ENCODE measurements around the gene PDIK1L.

The PDIK1L gene

DNA sequence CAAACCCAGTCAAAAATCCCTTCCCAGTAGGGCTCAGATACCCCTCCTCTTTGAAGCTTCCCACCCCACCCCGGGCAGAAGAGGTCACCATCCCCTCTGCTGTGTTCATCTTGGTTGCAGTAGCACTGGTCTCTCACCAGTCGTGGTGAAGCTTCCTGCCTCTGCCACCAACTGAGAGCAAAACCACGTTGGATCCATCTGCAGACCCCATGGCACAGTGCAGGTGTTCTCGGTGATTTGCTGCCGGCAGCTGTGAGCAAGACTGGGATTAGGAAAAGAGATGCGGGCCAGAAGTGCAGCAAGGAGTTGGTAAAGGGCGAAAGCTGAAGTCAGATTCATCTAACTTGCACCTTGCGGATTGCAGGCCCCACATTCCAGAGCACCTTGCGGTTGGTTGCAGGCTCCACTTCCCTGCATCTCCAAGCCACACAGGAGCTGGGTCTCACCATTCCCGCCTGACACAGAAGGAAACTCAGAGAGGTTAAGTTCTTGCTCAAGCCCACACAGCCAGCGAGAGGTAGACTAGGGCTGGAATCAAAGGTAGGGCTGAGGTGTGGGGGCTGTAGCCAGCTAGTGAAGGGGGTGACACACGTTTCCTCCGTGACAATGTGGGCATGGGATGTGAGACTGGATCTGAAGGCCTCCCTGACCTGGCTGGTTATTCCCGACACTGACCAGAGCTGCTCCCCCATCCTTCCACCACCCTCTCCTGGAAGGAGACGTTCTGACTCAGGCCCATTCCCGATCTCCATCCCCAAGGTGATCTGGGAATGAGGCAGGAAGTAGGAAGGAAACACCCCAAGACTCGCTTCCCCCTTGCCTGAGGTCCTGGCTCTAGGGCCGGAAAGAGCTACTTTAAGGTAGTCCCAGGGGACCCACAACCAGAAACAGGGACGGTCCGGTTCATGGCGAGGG is 44.0 kb downstream of the PDIK1L start:
- no peak for DNase-seq (ENCODE audit: low spot score)

DNA sequence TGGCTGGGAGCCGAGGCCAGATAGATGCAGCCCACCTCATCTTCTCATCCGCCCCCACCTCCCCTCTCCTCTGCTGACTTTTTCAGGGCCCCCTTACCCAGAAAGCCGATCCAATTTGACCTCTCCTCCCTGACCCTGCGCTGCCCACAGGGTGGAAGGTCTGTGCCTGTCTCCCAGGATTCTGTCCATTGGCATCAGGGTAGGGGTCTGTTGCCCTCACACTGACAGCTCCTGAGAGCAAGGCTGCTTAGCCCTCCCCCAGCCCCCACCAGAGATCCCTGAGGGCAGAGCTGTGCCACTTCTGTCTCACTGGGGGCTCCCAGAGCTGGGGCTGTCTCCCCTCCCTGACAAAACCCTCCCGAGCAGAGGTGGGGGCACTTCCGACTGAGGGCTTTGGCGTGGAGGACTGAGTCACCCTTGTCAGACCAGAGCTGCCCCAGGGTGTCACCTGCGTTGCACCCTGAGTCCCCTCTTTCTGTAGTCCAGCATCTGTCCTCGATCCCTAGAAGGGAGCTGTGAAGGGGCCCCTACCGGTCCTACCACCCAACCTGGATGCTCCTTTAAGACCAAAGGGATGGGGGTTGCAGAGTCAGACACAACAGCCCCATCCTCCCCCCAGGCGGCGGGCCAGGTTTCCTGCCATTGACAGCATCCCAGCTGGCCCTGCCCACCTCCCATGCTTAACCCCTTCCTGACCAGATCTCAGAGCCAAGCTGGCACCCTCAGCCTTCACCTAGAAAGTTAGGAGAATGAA is 44.8 kb downstream of the PDIK1L start:
- no peak for DNase-seq (ENCODE audit: low spot score)

DNA sequence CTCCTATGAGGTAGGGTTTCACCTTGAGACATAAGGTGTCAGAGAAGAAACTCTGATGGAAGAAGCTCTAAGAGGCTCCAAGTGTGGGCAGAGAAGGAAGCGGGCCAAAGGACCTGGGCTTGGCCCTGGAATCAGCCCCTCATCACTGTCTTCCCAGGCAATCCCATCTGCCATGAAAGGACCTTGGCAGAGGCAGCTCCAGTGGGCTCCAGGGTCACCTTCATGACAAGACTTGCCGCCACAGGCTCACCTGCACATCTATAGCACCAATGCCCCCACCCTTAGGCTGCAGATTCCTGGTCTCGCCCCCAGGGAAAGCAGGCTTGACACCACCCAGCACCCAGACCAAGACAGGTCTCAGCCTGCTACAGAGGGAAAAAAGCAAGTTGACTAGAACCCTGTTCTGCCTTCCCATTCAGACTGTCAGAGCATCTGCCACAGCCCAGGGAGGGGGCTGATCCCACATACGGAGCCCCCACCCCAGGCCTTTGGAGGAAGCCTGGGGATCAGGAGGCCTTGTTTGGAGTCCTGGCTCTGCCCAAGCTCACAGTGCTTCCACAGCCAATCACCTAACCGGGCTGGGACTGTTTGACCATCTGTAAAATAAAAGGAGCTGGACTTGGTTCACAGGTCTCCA is 46.8 kb downstream of the PDIK1L start:
- no peak for DNase-seq (ENCODE audit: low spot score)

DNA sequence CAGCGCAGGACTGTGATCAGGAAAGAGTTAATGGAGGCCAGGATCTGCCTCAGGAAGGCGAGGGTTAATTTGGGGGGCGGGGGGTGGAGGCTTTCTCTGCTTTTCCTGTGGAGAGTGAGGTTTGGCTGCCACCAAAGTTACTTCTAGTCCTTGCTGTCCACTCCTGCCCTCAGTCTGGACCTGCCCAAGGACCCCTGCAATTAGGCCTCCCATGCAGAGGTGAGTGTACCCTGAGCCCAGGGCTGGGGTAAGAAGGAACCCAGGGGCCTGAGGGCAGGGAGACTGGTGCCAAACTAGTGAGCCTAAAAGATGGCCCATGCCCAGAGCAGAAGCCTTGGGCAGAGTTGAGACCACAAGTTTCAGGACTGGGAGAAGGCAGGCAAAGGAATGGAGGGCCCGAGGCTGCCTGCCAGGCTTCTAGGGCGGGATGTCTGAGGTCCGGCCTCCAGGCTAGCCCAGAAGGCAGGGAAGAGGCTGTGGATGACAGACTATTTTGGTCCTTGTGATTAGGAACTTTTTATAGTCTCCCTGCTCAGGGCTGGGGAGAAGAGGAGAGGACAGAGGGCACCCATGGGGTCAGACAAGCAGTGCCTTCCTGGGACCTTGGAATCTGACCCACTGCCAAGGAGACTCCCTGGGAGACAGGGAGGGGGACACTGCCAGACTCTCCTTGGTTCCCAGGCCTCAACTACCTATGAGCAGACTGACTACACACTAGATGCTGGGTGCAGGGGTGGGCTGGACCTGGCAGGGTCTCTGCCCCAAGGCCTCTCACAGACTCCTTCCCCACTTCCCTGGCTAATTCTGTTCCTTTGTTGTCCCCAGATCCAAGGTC is 47.5 kb downstream of the PDIK1L start, which contains the start of gene FAM110D:
TSS of gene FAM110D (plus strand) at position 172 of the 835 bp plus-strand sequence. CDS start 2,213 bp downstream, outside the sequence.
- DNase-seq (ENCODE audit: low spot score) = no peak

DNA sequence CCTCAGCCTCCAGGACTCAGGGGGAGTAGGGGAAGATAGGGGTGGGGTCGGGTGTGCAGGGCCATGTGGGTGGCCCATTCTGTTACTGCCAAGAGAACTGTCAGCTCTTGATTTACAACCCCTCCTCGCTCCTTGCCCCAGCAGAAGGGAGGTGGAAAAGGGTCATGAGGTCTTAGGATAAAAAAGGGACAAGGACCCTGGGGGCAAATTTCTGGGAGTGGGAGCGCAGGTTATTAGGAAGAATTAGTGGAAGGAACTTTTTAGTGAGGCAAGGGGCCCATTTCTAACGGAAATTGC is 48.1 kb downstream of the PDIK1L start:
- no peak for DNase-seq (ENCODE audit: low spot score)

DNA sequence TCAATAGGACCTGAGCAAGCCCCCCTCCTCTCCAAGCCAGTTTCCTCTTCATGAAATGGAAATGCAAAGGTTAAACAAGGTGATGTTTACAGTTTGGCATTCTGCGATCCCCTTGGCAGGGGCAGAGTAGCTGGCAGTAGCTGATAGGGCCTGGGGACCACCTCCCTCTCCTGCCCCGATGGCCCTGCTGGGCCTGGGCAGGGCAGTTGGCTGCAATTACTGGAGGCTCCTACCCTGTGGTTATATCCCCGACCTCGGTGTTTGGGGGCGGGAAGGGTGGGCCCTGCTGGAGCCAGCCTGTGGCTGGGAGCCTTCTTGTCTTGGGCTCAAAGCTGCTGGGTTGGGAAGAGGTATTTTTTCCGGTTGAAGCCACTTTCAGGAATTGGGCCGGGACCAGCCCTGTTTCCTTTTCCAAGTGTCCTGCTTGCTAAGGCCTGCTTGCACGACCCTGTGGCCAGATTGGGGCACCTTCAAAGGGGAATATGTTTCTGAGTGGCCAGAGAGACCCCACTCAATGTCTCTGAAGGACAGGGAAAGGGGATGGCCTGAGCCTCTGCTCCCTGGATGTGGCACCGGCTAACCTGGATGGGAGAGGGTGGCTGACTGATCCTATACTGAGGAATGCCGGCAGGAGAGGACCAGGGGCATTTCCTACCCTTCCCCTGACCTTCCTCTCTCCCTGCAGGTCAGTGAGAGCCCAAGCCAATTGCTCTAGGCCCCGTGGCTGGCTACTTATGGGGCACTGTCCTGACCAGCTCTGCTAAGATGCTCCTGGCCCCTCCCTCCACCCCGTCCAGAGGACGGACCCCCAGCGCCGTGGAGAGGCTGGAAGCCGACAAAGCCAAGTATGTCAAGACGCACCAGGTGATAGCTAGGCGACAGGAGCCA is 49.1 kb downstream of the PDIK1L start:
- DNase-seq (ENCODE audit: low spot score) = no peak

DNA sequence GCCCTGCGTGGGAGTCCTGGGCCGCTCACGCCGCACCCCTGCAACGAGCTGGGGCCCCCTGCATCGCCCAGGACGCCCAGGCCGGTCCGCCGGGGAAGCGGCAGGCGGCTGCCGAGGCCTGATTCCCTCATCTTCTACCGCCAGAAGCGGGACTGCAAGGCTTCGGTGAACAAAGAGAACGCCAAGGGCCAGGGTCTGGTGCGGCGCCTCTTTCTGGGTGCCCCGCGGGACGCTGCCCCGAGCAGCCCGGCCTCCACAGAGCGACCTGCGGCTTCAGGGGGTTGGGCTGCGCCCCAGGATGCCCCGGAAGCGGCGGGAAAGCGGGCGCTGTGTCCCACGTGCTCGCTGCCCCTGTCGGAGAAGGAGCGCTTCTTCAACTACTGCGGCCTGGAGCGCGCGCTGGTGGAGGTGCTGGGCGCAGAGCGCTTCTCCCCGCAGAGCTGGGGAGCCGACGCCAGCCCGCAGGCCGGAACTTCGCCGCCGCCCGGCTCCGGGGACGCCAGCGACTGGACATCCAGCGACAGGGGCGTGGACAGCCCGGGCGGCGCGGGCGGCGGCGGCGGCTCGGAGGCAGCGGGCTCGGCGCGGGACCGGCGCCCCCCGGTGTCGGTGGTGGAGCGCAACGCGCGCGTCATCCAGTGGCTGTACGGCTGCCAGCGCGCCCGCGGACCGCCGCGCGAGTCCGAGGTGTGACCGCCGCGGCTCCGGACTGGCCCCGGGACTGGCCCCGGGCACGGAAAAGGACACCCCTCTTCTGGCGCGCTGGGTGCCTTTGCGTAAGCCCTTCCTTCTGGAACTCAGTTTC is 50.0 kb downstream of the PDIK1L start:
- DNase-seq (ENCODE audit: low spot score) = peak; percentile 70

DNA sequence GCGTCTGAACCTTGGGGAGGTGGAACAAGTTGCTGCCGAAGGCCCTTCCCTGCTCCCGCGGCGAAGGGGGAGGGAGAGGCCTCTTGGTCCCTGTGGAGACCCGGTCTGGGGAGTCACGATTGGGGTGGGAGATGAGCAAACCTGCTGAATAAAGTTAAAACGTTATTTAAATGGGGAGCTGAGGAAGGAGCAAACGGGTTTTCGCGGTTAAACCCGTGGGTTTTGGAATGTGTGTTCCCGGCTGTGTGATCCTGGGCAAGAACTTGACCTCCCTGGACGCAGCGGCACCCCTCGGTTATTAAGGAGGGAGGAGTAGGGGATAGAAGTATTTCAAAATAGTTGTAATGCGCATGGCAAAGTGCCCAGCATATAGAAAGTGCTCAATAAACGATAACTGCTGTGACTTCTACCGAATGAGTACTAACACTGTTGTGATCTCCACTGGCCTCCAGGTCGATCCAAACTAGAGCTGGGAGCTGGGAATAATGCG is 50.6 kb downstream of the PDIK1L start:
- peak; percentile 19 for DNase-seq (ENCODE audit: low spot score)

DNA sequence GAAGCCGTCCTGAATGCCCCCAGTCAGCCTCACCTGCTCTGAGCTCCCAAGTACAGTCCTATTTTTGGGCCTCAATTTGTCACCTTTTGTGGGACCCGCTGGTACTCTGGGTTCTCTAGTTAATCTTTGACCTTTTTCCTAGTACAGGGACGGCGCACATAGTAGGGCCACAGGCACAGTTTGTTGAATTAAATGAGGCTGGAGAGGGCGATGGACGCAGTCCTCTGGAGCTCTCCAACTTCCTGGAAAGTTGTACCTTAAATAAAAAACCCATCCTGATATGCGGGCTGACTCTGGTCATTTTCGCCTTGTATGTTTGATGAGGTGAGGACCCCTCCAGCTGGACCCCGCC is 52.0 kb downstream of the PDIK1L start:
- DNase-seq (ENCODE audit: low spot score) = no peak

DNA sequence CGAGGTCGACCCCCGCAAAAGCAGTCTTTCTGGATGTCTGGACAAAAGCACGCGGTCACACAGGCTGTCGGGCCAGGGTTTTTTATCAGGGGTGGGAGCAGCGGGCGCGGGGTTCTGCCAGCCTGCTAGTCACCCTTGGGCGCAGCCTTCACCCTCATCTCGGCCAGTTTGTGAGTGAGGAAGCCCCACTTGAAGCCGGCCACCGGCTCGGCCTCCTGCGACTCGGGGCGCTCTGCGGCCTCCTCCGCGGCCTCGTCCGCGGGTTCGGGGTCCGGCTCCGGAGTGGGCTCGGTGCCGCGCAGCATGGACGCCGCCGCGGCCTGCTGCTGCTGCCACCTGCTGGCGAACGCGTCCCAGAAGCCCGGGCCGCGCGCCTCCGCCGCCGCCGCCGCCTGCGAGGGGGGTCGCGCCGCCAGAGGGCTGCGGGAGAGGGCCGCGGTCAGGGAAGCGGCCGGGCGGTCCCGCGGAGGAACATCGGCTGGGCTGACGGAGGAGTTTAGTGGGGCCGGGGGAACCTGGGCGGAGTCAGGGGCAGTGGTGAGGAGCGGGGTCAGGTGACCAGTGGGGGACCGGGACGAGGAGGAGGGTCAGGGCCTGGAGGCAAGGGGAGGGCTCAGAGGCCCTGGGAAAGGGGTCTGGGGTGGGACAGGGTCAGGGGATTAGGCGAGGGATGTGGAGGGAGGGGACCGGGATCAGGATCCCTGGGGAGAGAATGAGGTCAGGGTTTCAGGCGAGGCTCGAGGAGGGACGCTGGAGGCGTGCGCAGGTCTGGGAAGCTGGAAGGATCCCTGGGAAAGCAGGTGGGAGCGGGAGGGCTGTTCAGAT is 52.6 kb downstream of the PDIK1L start:
- peak; percentile 56 for DNase-seq (ENCODE audit: low spot score)

DNA sequence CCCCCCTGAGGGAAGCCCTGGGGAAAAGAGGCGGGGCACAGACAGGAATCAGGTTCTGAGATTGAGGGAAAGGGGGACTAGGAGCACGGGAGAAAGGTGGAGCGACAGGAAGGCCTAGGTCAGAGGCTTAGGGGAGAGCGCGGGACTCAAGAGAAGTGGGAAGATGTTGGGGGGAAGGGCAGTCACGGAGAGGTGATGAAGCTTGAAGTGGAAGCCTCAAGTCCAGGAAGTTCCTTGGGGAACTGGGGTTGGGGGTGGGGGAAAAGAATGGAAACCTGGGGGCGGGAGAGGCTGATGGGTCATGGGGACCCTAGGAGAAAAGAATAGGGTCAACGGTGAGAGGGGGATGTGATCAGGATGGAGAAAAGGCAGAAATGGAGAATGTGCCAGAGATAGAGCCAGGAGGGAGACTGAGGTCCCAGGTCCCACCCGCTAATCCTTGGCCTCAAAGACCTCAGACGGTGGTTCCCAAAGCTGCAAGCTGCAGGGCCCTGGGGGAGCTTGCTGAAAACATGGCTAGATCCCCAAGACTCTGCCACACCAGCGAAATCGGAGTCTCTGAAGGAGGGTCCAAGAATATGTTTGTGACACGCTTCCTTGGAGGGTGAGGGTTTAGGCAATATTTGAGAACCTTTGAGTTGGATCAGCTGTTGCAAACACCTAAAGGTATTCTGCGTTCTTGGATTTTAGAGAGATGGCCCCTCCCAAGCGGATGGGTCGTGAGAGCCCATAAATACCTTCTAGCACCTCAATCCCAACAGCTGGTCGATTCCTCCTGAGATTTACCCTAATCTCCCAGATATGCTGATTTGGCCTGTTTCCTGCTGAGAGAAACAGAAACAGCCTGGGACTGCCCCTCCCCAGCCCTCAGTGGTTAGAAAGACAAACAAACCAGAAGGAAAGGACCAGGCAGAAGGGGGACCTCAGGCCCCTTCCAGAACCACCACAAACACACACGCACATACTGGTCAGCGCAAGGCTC is 53.5 kb downstream of the PDIK1L start:
- DNase-seq (ENCODE audit: low spot score) = no peak

DNA sequence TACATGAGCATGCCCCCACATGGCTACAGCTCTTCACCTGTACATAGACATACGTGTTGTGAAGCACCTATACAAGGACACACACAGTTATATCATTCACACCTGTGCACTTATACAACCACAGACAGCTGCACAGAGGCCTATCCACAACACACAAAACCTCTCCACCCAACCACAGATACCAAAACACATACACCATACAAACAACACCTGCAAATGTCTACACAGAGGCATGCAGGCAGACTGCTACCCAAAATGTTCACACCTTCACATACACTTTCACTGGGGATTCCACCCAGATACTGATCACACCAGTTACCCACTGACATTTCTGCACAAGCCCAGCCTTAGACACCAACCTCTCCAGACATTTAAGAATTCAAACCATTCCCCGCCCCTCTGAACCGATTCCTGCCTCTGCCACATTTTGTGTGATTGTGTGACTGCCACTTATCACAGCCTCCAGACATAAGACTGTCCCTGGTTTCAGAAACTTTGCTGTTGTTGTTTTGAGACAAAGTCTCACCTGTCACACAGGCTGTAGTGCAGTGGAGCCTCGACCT is 55.2 kb downstream of the PDIK1L start:
- DNase-seq (ENCODE audit: low spot score) = no peak

DNA sequence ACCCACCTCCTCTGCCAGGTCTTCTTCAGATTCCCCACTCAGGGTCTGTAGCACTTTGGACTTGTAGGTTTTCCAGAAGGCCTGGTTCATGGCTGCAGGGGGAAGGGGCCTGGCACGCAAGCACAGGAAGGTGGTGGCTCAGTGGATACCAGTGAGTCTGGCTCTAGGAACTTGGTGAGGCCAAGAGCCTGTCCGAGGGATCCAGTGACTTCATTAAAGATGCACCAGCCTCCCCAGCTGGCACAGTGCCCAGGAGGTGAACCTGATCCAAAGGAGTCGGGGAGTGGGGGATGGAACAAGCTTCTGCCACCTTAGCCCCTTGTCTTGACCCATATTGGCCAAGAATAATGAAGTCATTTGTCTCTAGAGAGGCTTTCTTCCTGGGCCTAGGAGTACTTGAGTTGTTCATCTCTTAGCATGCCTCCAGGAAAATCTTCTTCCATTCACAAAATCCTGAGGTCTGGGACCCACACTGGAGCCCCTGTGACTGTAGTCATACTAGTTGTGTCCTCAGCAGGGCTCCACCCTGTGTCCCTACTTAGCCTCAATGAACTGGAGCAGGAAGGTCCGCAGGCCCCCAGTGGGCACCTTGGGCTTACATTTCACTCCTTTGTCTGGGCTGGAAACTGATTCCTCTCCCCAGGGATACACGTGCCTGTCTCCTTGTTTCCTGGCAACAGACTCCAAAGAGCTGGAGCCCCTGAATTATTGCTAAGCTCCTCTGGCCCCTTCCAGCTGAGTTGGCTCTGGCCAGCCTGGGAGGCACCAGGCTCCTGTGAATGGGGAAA is 57.0 kb downstream of the PDIK1L start, which contains the start of gene C1orf232:
TSS of gene C1orf232 (minus strand) at position 554 of the 788 bp plus-strand sequence. CDS start at position 90, 464 bp downstream.
- DNase-seq (ENCODE audit: low spot score) = no peak

DNA sequence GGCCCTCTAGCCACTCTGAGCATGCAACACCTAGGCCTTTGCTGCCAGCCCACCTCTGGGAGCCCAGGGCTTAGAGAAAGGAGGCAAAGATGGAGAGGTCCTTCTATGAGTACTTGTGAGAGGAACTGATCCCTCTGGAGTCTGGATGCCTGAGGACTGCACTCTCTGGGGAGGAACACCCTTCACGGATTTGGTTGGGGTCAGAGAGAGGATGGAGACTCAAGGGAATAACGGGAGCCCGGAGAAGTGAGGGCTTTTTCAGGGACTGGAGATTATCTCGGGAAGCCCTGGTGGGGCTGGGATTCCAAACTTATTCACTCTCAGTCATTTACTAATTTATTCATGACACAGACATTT is 57.6 kb downstream of the PDIK1L start:
- no peak for DNase-seq (ENCODE audit: low spot score)

DNA sequence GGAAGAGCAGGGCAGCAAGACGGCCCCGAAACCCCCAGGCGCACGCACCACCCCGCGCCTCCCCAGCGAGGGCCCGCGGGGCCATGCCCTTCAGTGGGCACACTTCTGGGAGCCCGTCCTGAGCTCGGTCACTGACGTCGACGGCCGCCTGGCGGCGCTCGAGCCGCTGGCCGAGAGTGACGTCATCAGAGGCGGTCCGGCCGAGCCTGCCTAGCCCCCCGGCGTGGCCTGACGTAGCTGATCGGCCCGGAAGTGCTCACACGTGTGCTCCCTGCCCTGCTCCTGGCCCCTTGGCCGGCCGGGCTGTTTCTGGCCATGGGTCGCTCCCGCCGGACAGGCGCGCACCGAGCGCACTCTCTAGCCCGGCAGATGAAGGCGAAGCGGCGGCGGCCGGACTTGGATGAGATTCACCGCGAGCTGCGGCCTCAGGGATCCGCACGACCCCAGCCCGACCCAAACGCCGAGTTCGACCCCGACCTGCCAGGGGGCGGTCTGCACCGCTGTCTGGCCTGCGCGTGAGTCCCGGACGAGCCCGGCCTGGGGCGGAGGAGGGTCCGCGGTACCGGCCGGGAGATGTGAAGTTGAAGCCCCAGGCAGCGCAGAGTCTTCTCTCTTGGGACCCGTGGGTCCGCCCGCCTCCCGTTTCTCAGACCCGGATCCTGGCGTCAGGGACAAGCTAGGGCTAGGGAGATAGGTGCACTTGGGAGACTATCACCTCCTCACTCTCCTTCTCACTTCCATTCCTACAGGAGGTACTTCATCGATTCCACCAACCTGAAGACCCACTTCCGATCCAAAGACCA is 58.2 kb downstream of the PDIK1L start, which contains the start of gene ZNF593:
TSS of gene ZNF593 (plus strand) at position 240 of the 803 bp plus-strand sequence. CDS start at position 316, 76 bp downstream.
- DNase-seq (ENCODE audit: low spot score) = peak; percentile 94

DNA sequence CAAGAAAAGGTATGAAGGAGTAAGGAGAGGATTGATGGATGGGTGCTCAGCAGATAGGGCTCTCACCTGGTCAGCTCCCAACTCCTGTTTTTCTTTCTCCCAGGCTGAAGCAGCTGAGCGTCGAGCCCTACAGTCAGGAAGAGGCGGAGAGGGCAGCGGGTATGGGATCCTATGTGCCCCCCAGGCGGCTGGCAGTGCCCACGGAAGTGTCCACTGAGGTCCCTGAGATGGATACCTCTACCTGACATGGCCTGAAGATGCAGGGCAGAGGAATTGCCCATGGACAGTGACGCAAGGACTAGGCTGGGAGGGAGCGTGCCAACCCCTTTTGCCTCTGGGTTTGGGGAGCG is 58.8 kb downstream of the PDIK1L start:
- no peak for DNase-seq (ENCODE audit: low spot score)
